ENCODE measurements around the gene RPGRIP1L. TPM values are rescaled to one million over a fixed set of nuclear protein-coding genes. Genes with fewer than 3 reads are reported as not detected.

RPGRIP1L gene
- total RNA-seq, 1 donor from 2014 or later, result 10.8 TPM

DNA sequence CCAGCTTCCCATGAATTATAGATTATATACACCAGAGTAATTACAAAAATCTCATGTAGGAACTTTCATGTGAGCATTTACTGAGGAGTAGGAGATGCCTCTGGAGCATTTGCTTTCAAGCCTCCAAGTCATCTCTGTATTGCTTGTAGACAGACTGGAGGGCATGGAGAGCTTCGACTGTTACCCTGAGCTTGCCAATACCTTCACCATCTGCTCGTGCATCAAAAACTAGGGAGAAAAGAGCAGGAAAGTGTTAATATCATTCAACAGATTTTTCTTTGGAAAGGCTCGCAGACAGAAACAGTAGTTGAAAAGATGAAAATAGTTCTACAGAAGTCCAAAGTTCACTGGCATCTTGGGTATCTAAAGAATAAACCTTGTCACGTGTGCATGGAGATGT is 101.7 kb downstream of the RPGRIP1L start:
- Mint-ChIP-seq H3K4me1 (ENCODE audit: low read depth) (no peaks in the 10 kb centered on the region), H3K36me3 (ENCODE audit: low read depth) (peaks cover 12% of the 10 kb centered on the region), H3K27ac (ENCODE audit: unreplicated experiment) (no peak overlapping the region), H3K4me3 (ENCODE audit: unreplicated experiment) (no peak overlapping the region), H3K9me3 (ENCODE audit: low read depth) (no peaks in the 10 kb centered on the region), H3K27me3 (ENCODE audit: low read depth) (no peaks in the 10 kb centered on the region)
- TF ChIP-seq, protein P1, sequence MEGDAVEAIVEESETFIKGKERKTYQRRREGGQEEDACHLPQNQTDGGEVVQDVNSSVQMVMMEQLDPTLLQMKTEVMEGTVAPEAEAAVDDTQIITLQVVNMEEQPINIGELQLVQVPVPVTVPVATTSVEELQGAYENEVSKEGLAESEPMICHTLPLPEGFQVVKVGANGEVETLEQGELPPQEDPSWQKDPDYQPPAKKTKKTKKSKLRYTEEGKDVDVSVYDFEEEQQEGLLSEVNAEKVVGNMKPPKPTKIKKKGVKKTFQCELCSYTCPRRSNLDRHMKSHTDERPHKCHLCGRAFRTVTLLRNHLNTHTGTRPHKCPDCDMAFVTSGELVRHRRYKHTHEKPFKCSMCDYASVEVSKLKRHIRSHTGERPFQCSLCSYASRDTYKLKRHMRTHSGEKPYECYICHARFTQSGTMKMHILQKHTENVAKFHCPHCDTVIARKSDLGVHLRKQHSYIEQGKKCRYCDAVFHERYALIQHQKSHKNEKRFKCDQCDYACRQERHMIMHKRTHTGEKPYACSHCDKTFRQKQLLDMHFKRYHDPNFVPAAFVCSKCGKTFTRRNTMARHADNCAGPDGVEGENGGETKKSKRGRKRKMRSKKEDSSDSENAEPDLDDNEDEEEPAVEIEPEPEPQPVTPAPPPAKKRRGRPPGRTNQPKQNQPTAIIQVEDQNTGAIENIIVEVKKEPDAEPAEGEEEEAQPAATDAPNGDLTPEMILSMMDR (IDR thresholded peaks at IDR 0.05), result no peak
- no peak for DNase-seq (ENCODE audit: low spot score)

DNA sequence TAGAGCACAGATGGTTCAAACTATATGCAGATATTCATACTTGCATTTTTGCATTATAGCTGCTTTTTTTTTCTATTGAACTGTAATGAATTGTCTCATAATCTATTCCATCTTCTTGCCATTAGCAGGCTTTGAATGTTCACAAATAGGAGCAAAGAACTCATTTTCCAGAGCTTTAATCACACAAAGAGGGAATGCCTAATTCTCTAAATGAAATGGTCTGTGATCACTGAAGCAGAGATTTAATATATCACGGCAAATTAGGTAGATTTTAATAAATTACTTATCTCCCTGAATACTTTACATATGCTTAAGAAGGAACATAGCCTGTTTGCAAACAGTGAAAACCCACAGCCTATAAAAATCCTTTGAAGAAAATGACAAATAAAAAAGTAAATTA is 103.0 kb downstream of the RPGRIP1L start:
- Mint-ChIP-seq H3K36me3 (ENCODE audit: low read depth) (peaks cover 15% of the 10 kb centered on the region), H3K27ac (ENCODE audit: unreplicated experiment) (no peak overlapping the region), H3K9me3 (ENCODE audit: low read depth) (peaks cover 11% of the 10 kb centered on the region), H3K4me3 (ENCODE audit: unreplicated experiment) (no peak overlapping the region), H3K4me1 (ENCODE audit: low read depth) (no peaks in the 10 kb centered on the region), H3K27me3 (ENCODE audit: low read depth) (no peaks in the 10 kb centered on the region)
- DNase-seq (ENCODE audit: low spot score), result no peak
- TF ChIP-seq, protein P1 (IDR thresholded peaks at IDR 0.05), result no peak

- Mint-ChIP-seq H3K36me3 (ENCODE audit: low read depth) (peaks cover 15% of the 10 kb centered on the region), H3K4me1 (ENCODE audit: low read depth) (no peaks in the 10 kb centered on the region), H3K4me3 (ENCODE audit: unreplicated experiment) (no peak overlapping the region), H3K27me3 (ENCODE audit: low read depth) (no peaks in the 10 kb centered on the region), H3K27ac (ENCODE audit: unreplicated experiment) (no peak overlapping the region), H3K9me3 (ENCODE audit: low read depth) (peaks cover 16% of the 10 kb centered on the region)
- no peak for DNase-seq (ENCODE audit: low spot score)
- TF ChIP-seq, protein P1 (IDR thresholded peaks at IDR 0.05), result no peak
Measured at GRCh38 chr16:53600126-53600525, 103.5 kb downstream of the RPGRIP1L start.

GRCh38 chr16:53599548-53599947 is 104.1 kb downstream of the RPGRIP1L start:
- Mint-ChIP-seq H3K4me3 (ENCODE audit: unreplicated experiment) (no peak overlapping the region), H3K27ac (ENCODE audit: unreplicated experiment) (no peak overlapping the region), H3K27me3 (ENCODE audit: low read depth) (no peaks in the 10 kb centered on the region), H3K4me1 (ENCODE audit: low read depth) (no peaks in the 10 kb centered on the region), H3K9me3 (ENCODE audit: low read depth) (peaks cover 22% of the 10 kb centered on the region), H3K36me3 (ENCODE audit: low read depth) (peaks cover 14% of the 10 kb centered on the region)
- no peak for DNase-seq (ENCODE audit: low spot score)
- TF ChIP-seq, protein P1 (IDR thresholded peaks at IDR 0.05), result no peak

GRCh38 chr16:53598511-53599275 is 105.0 kb downstream of the RPGRIP1L start:
- no peaks in the 10 kb centered on the region for H3K4me1 Mint-ChIP-seq (ENCODE audit: low read depth)
- peaks cover 11% of the 10 kb centered on the region for H3K36me3 Mint-ChIP-seq (ENCODE audit: low read depth)
- no peak overlapping the region for H3K27ac Mint-ChIP-seq (ENCODE audit: unreplicated experiment)
- H3K27me3 Mint-ChIP-seq (ENCODE audit: low read depth), result no peaks in the 10 kb centered on the region
- no peak for DNase-seq (ENCODE audit: low spot score)
- TF ChIP-seq, protein P1 (IDR thresholded peaks at IDR 0.05), result no peak
- H3K9me3 Mint-ChIP-seq (ENCODE audit: low read depth), result peaks cover 25% of the 10 kb centered on the region
- H3K4me3 Mint-ChIP-seq (ENCODE audit: unreplicated experiment), result no peak overlapping the region

Measured in chondrocyte (in vitro differentiated cells).